ENCODE measurements around the gene CACNA1C. TPM values are rescaled to one million over a fixed set of nuclear protein-coding genes. Genes with fewer than 3 reads are reported as not detected.

The CACNA1C gene
- total RNA-seq, 4 donors from 2014 or later: 1.4 to 3.7 (median 2.2) TPM

DNA sequence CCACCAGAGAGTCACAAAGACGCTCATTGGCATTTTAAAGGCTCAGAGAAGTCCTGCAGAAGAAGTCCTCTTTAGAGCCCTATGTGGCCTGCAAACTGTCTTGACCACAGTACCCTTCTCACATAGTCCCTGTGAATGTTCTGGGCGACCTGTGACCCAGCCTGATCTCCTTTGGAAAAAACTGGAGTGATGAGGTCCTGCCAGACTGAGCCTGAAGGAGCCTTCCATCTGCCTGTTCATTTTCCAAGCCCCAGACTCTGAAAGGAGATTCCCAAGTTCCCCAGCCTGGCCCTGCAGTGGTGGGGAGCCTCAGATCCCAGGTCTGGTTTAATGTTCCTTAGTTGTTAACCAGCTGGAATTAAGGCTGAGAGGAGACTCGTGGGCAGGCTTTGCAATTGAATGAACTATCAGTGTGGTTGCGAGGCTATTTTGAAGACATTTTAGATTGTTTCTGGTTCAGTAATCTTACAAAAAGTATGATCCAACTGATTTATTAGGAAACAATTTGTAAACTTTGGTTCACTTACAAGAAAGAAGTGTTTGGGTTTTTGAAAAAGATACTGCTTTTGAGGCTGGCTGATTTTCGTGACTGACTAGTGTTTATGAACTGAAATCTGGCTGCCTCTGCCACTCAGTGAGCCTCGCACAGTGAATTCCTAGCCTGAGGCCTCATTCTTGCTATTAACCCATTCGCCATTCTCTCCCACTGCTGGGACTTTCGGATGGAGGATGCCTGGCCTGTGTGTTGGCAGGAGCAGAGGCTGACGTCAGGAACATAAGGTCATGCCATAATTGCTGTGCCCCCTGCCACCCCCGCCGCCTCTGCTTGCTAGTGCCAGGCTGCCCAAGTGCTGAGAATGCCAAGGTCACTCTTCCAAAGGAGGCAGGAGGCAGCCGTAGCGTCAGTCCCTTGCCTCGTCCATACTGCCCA is 249.0 kb downstream of the CACNA1C start:
- DNase-seq (ENCODE audit: low spot score in 2 of 2): no peak
- Histone ChIP-seq H3K27ac (no peak overlapping the region), H3K4me3 (no peak overlapping the region), H3K27me3 (no peaks in the 10 kb centered on the region), H3K9me3 (no peaks in the 10 kb centered on the region), H3K4me1 (peaks cover 3% of the 10 kb centered on the region), H3K36me3 (no peaks in the 10 kb centered on the region)
- 57% methylated on average over 12 of the region's 14 CpGs for WGBS
- TF ChIP-seq POLR2AphosphoS5 (IDR thresholded peaks at IDR 0.05) (no peak), EP300 (IDR thresholded peaks at IDR 0.05) (no peak), POLR2A (IDR thresholded peaks at IDR 0.05) (no peak)
- TF ChIP-seq, protein P1, sequence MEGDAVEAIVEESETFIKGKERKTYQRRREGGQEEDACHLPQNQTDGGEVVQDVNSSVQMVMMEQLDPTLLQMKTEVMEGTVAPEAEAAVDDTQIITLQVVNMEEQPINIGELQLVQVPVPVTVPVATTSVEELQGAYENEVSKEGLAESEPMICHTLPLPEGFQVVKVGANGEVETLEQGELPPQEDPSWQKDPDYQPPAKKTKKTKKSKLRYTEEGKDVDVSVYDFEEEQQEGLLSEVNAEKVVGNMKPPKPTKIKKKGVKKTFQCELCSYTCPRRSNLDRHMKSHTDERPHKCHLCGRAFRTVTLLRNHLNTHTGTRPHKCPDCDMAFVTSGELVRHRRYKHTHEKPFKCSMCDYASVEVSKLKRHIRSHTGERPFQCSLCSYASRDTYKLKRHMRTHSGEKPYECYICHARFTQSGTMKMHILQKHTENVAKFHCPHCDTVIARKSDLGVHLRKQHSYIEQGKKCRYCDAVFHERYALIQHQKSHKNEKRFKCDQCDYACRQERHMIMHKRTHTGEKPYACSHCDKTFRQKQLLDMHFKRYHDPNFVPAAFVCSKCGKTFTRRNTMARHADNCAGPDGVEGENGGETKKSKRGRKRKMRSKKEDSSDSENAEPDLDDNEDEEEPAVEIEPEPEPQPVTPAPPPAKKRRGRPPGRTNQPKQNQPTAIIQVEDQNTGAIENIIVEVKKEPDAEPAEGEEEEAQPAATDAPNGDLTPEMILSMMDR (IDR thresholded peaks at IDR 0.05): no peak

GRCh38 chr12:2302711-2303580 is 250.2 kb downstream of the CACNA1C start:
- DNase-seq (ENCODE audit: low spot score in 2 of 2): no peak
- Histone ChIP-seq H3K27me3 (no peaks in the 10 kb centered on the region), H3K27ac (no peak overlapping the region), H3K9me3 (no peaks in the 10 kb centered on the region), H3K4me3 (no peak overlapping the region), H3K4me1 (peaks cover 3% of the 10 kb centered on the region), H3K36me3 (no peaks in the 10 kb centered on the region)
- no peak for TF ChIP-seq POLR2A (IDR thresholded peaks at IDR 0.05)
- TF ChIP-seq, protein P1 (IDR thresholded peaks at IDR 0.05): no peak
- WGBS: 81% methylated on average over 14 of the region's 21 CpGs

GRCh38 chr12:2304223-2304622 is 251.4 kb downstream of the CACNA1C start:
- Histone ChIP-seq H3K4me3 (no peak overlapping the region), H3K27me3 (no peaks in the 10 kb centered on the region), H3K27ac (no peak overlapping the region), H3K36me3 (no peaks in the 10 kb centered on the region), H3K4me1 (peaks cover 3% of the 10 kb centered on the region), H3K9me3 (no peaks in the 10 kb centered on the region)
- no peak for DNase-seq (ENCODE audit: low spot score in 2 of 2)
- 90% methylated on average over 12 of the region's 12 CpGs for WGBS
- TF ChIP-seq EP300 (IDR thresholded peaks at IDR 0.05) (no peak), POLR2A (IDR thresholded peaks at IDR 0.05) (no peak), POLR2AphosphoS5 (IDR thresholded peaks at IDR 0.05) (no peak)
- TF ChIP-seq, protein P1 (IDR thresholded peaks at IDR 0.05): no peak

DNA sequence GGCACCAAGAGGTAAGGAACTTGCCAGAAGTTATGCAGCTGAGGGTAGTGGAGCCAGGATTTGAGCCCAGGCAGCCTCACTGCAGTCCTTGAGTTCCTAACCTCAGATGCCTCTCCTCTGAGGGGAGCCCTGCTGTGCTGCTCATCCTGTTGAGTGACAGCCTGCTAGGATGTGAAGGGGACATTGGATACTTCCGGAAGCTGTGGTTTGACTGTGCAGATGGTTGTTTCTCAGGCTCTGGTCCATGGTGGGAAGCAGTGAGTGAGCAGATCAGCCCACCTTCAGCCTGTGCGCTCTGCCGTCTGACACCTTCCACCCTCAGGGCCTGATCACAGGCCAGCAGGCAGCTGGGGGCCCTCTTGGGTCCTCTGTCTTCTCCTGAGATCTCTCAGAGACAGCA is 253.2 kb downstream of the CACNA1C start:
- Histone ChIP-seq H3K36me3 (no peaks in the 10 kb centered on the region), H3K27ac (no peak overlapping the region), H3K27me3 (no peaks in the 10 kb centered on the region), H3K9me3 (no peaks in the 10 kb centered on the region), H3K4me1 (peaks cover 3% of the 10 kb centered on the region), H3K4me3 (no peak overlapping the region)
- no peak for TF ChIP-seq EP300 (IDR thresholded peaks at IDR 0.05)
- no peak for TF ChIP-seq POLR2A (IDR thresholded peaks at IDR 0.05)
- TF ChIP-seq, protein P1 (IDR thresholded peaks at IDR 0.05): no peak
- TF ChIP-seq POLR2AphosphoS5 (IDR thresholded peaks at IDR 0.05): no peak
- no peak for DNase-seq (ENCODE audit: low spot score in 2 of 2)
- WGBS: 20% methylated on average over 1 of the region's 3 CpGs

GRCh38 chr12:2306735-2307134 is 253.9 kb downstream of the CACNA1C start:
- Histone ChIP-seq H3K27ac (no peak overlapping the region), H3K36me3 (no peaks in the 10 kb centered on the region), H3K27me3 (no peaks in the 10 kb centered on the region), H3K9me3 (no peaks in the 10 kb centered on the region), H3K4me3 (no peak overlapping the region), H3K4me1 (no peaks in the 10 kb centered on the region)
- 80% methylated on average over 4 of the region's 4 CpGs for WGBS
- DNase-seq (ENCODE audit: low spot score in 2 of 2): no peak
- TF ChIP-seq, protein P1 (IDR thresholded peaks at IDR 0.05): no peak
- TF ChIP-seq EP300 (IDR thresholded peaks at IDR 0.05): no peak
- TF ChIP-seq POLR2AphosphoS5 (IDR thresholded peaks at IDR 0.05): no peak
- no peak for TF ChIP-seq POLR2A (IDR thresholded peaks at IDR 0.05)

Data from suprapubic skin (tissue), 4 donors.